Left cardiac atrium (tissue), 4 donors: Measurements from ENCODE around the gene ANKMY1. TPM values are rescaled to one million over a fixed set of nuclear protein-coding genes. Genes with fewer than 3 reads are reported as not detected.
A peak's percentile ranks its signal among the peaks of the same experiment; 100 is the strongest.

Experiments used
- ATAC-seq, 2 donors: fragments of 200-7000 bp; cut with Tn5 transposase; one replicate each; pipeline ENCODE4 v1.9.1; 2020; ENCODE audit warnings: mild to moderate bottlenecking in 2 of 2, moderate library complexity in 2 of 2
- DNase-seq: peaks from one replicate; pipeline ENCODE4 v3.0.0-alpha.2; 2020
- intact Hi-C, 2 donors: fragments of 100-400 bp; cut with DNase I; formaldehyde crosslinking; loops; one replicate each; pipeline versions ENCODE4 v1.14.1 to v1.15.1; 2022 to 2023
- total RNA-seq, 2 donors: library from RNA; stranded (reverse); fragmentation: NEBNext Ultra II Directional; extraction: Animal tissue kit (Norgen Biotek cat#: 25700); gene quantifications; one replicate each; pipeline ENCODE4 v1.2.1, GENCODE V29; 2021
- donor health status: DM: no; HTN: yes; CAD: no.
- donor health status: DM: no; HTN: yes; CAD: no; lungs with severe emphysema.
- donor health status: DM: yes; HTN: yes; CAD: no.
- donor health status: Dilated cardiomyopathy.

Gene ANKMY1
- total RNA-seq, 2 donors from 2014 or later = 4.9 to 8.1 TPM

DNA sequence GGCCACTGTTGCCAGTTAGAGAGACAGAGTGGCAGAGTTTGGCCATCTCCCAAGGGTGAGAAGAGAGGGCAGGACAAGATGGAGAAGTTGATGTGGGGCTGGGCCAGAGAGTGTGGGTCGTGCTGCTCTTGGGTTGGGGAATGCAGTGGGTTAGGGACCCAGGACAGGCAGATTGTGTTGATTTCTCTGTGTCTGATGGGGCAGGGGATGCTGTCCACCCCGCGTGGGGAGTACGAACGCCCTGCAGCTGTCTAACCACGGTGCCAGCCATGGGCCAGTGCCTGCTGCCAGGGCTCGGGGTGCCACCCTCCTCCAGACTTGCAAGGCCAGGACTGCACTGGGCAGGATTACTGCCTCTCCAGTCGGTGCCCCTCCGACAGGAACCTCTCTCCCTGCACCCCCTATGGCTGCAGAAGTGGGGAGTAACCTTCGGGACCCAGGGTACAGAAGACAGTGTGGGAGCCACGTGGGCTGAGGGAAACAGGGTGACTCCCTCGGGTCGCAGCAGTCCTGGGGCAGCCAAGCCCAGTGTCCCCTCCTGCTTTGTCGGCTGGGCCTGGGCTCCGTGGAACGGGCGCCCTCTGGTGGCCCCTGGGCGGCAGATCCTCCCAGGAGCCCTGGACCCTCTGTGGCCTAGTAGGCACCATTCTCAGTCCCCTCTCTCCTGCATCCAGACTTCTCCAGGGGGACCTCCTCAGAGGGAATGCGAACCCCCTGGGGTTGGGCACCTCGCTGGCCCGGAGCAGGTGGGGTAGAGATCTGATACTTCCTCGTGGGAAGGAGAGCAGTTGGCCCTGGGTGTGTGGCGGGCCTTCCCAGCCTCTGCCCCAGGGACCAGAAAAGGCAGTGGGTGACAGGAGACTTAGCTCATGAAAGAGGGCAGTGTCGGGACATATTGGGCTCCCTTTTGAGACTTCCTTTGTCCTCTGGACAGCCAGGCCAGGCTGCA lies 119.7 kb downstream of the ANKMY1 start:
- intact Hi-C loops = loop anchor here (1.0 to 10.0 kb wide), 4 partner anchors 53 to 205 kb away; no protein-coding TSS in a partner anchor
- DNase-seq (peak; percentile 75), ATAC-seq (peak; percentile 48 to 51)

- no peak for ATAC-seq
- DNase-seq = no peak
- intact Hi-C loops = loop anchor here (10.0 kb wide), 2 partner anchors 53 to 133 kb away; no protein-coding TSS in a partner anchor
Observed at GRCh38 chr2:240437551-240437860, 120.3 kb downstream of the ANKMY1 start.

GRCh38 chr2:240436683-240437550 lies 120.9 kb downstream of the ANKMY1 start:
- intact Hi-C loops = loop anchor here (10.0 kb wide), 2 partner anchors 52 to 132 kb away; no protein-coding TSS in a partner anchor
- no peak for ATAC-seq
- peak; percentile 39 for DNase-seq

GRCh38 chr2:240435948-240436682 lies 121.7 kb downstream of the ANKMY1 start:
- ATAC-seq (peak in 1 of 2 donors; percentile 2), DNase-seq (peak; percentile 40)
- intact Hi-C loops = loop anchor here (10.0 kb wide), 2 partner anchors 51 to 131 kb away; no protein-coding TSS in a partner anchor

DNA sequence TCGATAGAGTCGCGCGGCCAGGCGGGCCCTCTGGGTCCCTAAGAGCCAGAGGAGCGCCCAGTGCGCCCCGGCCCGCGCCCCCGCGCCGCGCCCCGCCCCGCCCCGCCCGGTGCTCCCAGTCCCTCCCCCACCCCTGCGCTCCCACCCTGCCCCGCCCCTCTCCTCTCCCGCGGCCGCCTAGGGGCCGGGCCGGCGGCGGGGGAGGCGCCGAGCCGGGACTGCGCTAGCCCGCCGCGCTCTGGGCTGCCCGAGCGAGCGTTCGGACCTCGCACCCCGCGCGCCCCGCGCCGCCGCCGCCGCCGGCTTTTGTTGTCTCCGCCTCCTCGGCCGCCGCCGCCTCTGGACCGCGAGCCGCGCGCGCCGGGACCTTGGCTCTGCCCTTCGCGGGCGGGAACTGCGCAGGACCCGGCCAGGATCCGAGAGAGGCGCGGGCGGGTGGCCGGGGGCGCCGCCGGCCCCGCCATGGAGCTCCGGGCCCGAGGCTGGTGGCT lies 122.3 kb downstream of the ANKMY1 start, which contains the start of gene GPC1:
Gene GPC1 (plus strand): TSS at position 207 of the 491 bp plus-strand sequence. CDS start 256 bp downstream, at position 463.
- DNase-seq (peak; percentile 72), ATAC-seq (peak; percentile 61 to 85)
- intact Hi-C loops = loop anchor here (10.0 kb wide), 2 partner anchors 51 to 131 kb away; no protein-coding TSS in a partner anchor

DNA sequence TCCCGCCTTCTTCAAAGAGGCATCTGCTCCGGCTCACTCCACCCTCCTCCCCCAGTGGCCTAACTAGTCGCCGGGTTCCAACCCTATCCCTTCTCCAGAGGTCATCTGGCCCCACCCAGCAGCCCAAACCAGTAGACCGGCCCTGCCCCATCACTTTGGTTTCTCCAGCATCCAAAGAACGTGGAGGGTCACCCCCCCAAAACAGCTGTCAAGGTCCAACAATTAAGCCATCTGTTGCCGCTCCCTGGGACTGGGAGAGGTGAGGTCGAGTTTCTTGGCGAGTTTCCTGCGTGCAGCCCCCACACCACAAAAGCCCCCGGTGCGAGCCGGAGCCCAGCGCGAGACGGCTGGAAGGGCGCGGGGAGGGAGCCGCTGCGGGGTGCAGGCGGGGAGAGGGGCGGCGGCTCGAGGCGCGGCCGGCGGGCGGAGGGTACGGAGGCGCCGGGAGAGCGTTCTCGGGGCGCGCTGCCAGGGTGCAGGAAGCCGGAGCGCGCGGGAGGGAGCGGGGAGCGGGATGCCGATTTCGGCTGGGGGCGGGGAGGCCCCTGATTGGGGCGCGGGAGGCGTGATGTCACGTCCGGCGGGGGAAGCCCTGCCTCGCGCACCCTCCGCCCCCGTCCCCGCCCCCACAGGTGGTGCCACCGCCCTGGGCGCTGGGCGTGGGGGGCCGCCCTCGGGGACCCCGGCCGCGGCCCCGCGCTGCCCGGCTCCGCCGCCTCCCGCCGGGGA lies 122.9 kb downstream of the ANKMY1 start:
- ATAC-seq = peak; percentile 82 to 88

GRCh38 chr2:240433973-240434727 lies 123.6 kb downstream of the ANKMY1 start:
- intact Hi-C loops = loop anchor here (10.0 kb wide), 2 partner anchors 49 to 129 kb away; no protein-coding TSS in a partner anchor
- DNase-seq = peak; percentile 61
- ATAC-seq = peak in 1 of 2 donors; percentile 40

More for the DNA sequence above, 122.9 kb downstream of the ANKMY1 start:
- peak; percentile 94 for DNase-seq
- intact Hi-C loops = loop anchor here (10.0 kb wide), 2 partner anchors 50 to 130 kb away; no protein-coding TSS in a partner anchor

GRCh38 chr2:240432820-240433801 lies 124.7 kb downstream of the ANKMY1 start:
- intact Hi-C loops = loop anchor here (10.0 kb wide), 2 partner anchors 48 to 128 kb away; no protein-coding TSS in a partner anchor
- ATAC-seq (no peak), DNase-seq (peak; percentile 23)

- DNase-seq = peak; percentile 17
- intact Hi-C loops = loop anchor here (10.0 kb wide), 2 partner anchors 48 to 128 kb away; no protein-coding TSS in a partner anchor
- ATAC-seq = no peak
Observed at GRCh38 chr2:240432430-240432819, 125.4 kb downstream of the ANKMY1 start.

GRCh38 chr2:240431661-240432424 lies 125.9 kb downstream of the ANKMY1 start:
- ATAC-seq (no peak), DNase-seq (no peak)
- intact Hi-C loops = loop anchor here (10.0 kb wide), 2 partner anchors 47 to 127 kb away; no protein-coding TSS in a partner anchor

DNA sequence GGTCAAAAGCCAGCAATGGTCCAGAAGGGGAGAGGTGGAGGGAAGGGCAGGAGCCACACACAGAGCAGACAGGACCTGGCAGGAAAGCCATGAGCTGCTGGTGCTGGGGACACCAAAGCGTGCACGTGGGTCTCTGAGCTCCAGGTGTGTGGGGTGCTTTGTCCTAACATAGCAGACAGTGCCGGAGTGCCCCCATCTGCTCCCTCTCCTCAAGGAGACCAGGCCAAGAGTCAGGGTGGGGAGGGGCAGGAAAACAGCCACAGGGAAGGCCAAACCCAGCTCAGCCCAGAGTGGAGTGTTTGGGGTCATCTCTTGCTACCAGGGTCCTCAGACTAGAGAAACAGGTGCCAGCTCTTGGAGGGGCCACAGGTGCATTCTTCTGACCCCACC lies 126.5 kb downstream of the ANKMY1 start:
- ATAC-seq (no peak), DNase-seq (peak; percentile 12)
- intact Hi-C loops = loop anchor here (10.0 kb wide), 2 partner anchors 46 to 126 kb away; no protein-coding TSS in a partner anchor

DNA sequence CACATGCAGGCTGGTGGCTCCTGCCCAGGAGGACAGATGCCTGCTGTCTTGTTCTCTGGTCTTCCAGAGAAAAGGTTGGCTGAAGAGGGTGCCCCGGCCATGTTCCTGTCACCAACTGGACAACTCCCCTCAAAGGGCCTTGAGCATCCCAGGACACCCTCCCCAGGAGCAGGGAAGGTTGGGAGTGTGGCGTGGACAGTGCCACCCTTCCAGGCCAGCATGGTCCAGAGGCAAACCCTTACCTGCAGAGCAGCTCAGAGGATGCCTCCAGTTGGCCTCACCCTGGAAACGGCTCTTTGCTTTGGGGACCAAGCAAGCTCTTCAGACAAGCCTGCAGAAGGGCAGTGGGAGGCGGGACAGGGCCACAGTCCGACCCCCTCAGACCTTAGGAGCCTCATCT lies 127.2 kb downstream of the ANKMY1 start:
- no peak for ATAC-seq
- no peak for DNase-seq
- intact Hi-C loops = loop anchor here (10.0 kb wide), 2 partner anchors 46 to 126 kb away; no protein-coding TSS in a partner anchor

DNA sequence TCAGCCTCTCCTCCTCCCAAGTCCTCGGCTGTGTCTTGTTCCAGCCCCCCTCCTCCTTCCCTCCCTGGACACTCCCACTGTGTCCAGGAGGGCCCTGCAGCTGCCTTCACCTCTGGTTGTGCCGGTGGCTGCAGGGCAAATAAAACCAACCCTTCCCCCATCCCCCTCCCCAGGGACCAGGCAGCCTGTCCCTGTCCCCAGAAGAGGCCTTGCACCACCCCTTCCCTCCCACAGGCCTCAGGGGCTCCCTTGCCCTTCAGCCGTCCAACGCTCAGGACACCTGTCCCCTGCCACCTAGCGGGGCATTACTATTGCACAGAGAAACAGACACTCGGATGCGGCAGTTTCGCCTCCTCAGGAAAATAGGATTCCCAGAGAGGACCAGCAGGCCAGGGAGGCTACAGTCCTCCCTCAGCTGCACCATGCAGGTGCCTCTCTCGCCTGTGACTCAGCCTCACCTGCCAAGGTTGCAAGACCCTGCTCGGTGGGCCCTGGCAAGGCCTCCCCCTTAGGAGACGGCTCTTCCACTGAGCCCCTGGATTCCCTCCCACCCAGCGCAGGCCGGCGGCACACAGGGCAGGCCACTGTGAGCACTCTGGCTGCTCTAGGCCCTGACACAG lies 127.8 kb downstream of the ANKMY1 start:
- DNase-seq (no peak), ATAC-seq (no peak)
- intact Hi-C loops = loop anchor here (10.0 kb wide), 2 partner anchors 45 to 125 kb away; no protein-coding TSS in a partner anchor
